Activated naive CD4-positive, alpha-beta T cell treated with anti-CD3 and anti-CD28 coated beads for 36 hours (primary cell): ENCODE measurements around the gene PLXDC1. TPM values are rescaled to one million over a fixed set of nuclear protein-coding genes. Genes with fewer than 3 reads are reported as not detected.

Experiments used
- CTCF ChIA-PET: fragments of 350-600 bp; sonication (Branson Sonifier 250); formaldehyde crosslinking; loops from one replicate; lab custom pipeline; 2021; ENCODE audit warnings: antibody characterized with exemption; lab: Charles Lee
- DNase-seq: peaks from one replicate; pipeline ENCODE4 v3.0.0-alpha.2; 2020
- H3K27ac Mint-ChIP-seq: one replicate; pipeline ENCODE4 v1.8.0; 2021; ENCODE audit warnings: mild to moderate bottlenecking, mixed read lengths
- H3K27me3 Mint-ChIP-seq: one replicate; pipeline ENCODE4 v1.8.0; 2021; ENCODE audit warnings: low read depth, mixed read lengths
- H3K36me3 Mint-ChIP-seq: one replicate; pipeline ENCODE4 v1.8.0; 2021; ENCODE audit warnings: low read depth, mixed read lengths
- H3K4me1 Mint-ChIP-seq: one replicate; pipeline ENCODE4 v1.8.0; 2021; ENCODE audit warnings: low read depth, mixed read lengths
- H3K4me3 Mint-ChIP-seq: one replicate; pipeline ENCODE4 v1.8.0; 2021; ENCODE audit warnings: mild to moderate bottlenecking, moderate library complexity, mixed read lengths
- H3K9me3 Mint-ChIP-seq: one replicate; pipeline ENCODE4 v1.8.0; 2021; ENCODE audit warnings: mixed read lengths
- intact Hi-C: fragments of 100-400 bp; cut with micrococcal nuclease; formaldehyde crosslinking; loops from one replicate; pipeline ENCODE4 v1.15.1; 2023
- total RNA-seq, 2 experiments: library from RNA; stranded (reverse); gene quantifications; one replicate each; pipeline ENCODE4 v1.2.3, GENCODE V29; 2021

Gene PLXDC1
- total RNA-seq, 2 experiments from 2014 or later: 1.2 to 1.4 TPM

DNA sequence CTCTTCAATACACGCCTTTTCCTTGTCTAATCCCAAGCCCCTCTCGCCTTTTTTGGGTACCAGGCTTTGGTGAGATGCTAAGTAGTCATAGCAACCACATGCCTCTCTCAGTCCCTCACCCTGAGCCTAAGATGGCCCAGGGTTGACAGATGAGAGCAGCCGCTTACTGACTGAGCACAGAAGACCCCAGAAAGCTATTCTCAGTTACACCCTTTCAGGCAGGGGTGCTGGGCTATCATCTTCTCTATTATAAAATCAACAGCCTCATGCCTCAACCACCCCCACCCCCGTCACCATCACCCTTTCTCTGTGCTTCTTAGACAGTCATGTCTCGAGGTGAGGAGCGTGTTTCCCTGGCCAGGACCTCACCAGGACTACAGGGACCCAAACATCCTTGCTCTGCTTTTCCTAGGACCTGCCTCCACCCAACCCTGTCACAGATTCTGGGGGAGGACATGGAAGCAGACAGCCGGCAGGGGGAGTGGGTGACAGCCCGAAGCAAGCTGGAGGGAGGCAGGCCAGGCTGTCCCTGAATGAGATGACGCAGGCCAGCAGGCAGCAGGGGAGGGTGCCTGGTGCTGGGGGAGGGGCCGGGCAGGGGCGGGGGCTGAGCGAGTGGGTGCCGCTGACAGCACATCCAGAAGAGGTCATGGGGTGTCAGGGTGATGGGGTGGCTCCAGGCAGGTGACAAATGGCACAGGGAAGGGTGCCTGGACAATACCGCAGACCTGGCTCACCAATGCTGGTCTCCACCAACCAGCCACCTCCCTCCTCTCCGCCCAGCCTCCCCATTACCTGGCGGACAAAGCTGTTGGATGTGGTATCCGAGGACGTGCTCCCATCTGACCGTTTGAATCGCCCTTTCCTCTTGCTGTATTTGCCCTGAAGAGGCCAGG, 42.9 kb upstream of the PLXDC1 start:
- Mint-ChIP-seq H3K4me1 (peaks cover 22% of the 10 kb centered on the region), H3K9me3 (no peaks in the 10 kb centered on the region), H3K36me3 (no peaks in the 10 kb centered on the region), H3K27me3 (no peaks in the 10 kb centered on the region), H3K27ac (no peak overlapping the region), H3K4me3 (no peak overlapping the region)
- intact Hi-C loops: no loop called here
- no peak for DNase-seq
- CTCF ChIA-PET: interaction anchor here (1.1 to 2.1 kb wide), 4 partner anchors 19 to 211 kb away, joined by 3 to 12 read pairs (median 4); no protein-coding TSS in a partner anchor

DNA sequence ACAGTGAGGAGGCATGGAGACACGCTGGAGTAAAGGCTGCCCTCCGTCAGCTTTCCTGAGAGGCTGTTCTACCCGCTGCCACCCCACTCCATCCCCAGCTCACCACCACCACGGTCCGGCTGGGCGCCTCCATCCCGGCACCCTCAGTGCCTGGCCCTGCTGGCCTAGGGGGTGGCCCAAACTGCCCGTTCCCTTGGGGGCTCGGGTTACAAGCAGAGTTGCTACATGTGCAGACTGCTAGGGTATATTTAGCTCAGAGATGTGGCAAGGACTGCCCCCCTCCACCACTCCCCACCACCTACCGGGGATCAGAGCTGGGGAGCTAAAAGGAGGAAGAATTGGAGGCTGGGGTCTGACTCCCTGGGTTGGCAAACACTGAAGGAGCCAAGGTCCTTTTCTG, 41.9 kb upstream of the PLXDC1 start:
- Mint-ChIP-seq H3K36me3 (peaks cover 4% of the 10 kb centered on the region), H3K4me1 (peaks cover 14% of the 10 kb centered on the region), H3K27me3 (no peaks in the 10 kb centered on the region), H3K4me3 (no peak overlapping the region), H3K27ac (no peak overlapping the region), H3K9me3 (no peaks in the 10 kb centered on the region)
- DNase-seq: no peak
- CTCF ChIA-PET: interaction anchor here (1.7 kb wide), 1 partner anchor 18 kb away, joined by 6 read pairs; no protein-coding TSS in a partner anchor
- intact Hi-C loops: no loop called here

DNA sequence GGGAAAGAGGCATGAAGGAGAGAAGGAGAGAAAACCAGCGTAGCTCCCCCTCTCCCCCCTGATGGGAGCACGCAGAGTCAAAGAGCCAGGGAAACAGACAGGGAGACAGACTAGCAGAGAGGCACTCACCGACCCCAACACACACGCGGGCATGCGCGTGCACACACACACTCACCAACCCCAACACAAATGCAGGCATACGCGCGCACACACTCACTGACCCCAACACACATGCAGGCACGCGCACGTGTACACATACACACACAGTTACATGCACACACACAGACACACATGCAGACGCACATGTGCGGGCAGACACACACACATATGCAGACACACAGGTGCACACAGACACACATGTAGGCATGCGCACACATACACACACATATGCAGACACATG, 41.5 kb upstream of the PLXDC1 start:
- intact Hi-C loops: no loop called here
- Mint-ChIP-seq H3K27ac (no peak overlapping the region), H3K36me3 (peaks cover 4% of the 10 kb centered on the region), H3K27me3 (no peaks in the 10 kb centered on the region), H3K4me1 (peaks cover 9% of the 10 kb centered on the region), H3K9me3 (no peaks in the 10 kb centered on the region), H3K4me3 (no peak overlapping the region)
- CTCF ChIA-PET: interaction anchor here (1.7 kb wide), 1 partner anchor 18 kb away, joined by 6 read pairs; no protein-coding TSS in a partner anchor
- DNase-seq: no peak

DNA sequence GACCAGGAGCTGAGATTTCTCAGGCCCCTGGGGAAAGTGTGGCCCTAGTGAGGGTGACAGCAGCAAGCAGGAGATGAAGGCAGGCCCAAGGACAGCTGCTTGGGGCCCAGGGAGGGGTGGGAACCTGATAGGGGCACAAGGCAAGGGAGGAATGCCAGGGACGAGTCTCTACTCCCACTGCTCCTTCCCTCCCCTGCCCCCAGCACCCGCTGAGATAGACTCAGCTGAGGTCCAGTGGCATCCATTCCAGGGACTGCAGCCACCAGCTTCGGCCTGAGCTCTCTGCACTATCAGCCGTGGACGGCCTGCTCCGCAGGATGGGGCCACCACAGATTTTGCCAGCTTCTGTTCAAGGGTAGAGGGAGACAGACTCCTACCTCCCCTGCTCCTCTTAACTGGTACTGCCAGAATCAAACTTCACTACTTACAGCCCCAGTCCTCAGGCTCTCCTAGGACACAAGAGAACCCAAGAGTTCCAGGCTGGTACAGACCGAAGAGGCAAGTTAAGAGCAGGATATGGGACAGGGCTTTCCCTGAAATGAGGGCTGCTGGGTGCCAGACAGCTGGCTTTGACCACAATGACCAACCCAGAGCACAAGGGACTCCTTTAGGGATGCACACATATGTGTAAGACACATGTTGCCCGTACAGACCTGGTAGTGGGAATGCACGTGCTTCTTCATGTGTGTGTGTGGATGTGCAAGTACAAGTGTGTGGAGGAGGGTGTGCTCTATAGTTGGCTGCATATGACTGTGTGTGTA, 40.5 kb upstream of the PLXDC1 start:
- no peak overlapping the region for H3K27ac Mint-ChIP-seq
- H3K36me3 Mint-ChIP-seq: peaks cover 4% of the 10 kb centered on the region
- H3K9me3 Mint-ChIP-seq: no peaks in the 10 kb centered on the region
- no peak overlapping the region for H3K4me3 Mint-ChIP-seq
- H3K4me1 Mint-ChIP-seq: peaks cover 8% of the 10 kb centered on the region
- H3K27me3 Mint-ChIP-seq: no peaks in the 10 kb centered on the region
- intact Hi-C loops: no loop called here
- DNase-seq: no peak
- CTCF ChIA-PET: interaction anchor here (0.6 to 2.1 kb wide), 4 partner anchors 17 to 352 kb away, joined by 5 to 7 read pairs (median 6); no protein-coding TSS in a partner anchor

DNA sequence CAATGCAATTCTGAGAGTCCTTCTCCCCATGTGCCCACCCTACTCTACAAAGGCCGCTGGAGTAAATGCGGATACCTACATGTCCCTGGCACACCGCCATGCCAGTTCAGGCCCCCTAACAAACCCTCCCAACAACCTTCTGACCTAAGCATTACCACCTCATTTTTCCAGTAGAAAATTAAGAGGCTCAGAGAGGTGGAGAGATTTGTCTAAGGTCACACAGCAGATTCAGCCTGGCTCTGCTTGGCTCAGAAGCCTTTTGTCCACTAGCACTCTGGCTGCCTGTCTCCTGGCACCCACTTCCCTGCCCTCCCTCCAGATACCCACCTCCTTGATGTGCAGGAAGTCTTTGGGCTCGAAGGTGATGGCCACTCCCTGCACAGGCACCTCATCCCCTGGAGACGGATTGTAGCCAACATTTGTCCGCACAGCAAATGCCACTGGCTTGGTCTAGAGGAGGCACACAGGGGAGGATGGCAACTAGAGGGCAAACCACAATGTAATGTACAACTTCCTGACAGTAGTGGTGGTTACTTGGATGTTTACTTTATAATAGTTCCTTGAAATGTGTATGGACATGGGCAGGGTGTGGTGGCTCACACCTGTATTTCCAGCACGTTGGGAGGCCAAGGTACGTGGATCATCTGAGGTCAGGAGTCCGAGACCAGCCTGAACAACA, 35.9 kb upstream of the PLXDC1 start:
- intact Hi-C loops: no loop called here
- Mint-ChIP-seq H3K4me1 (no peaks in the 10 kb centered on the region), H3K4me3 (no peak overlapping the region), H3K9me3 (no peaks in the 10 kb centered on the region), H3K36me3 (peaks cover 12% of the 10 kb centered on the region), H3K27ac (no peak overlapping the region), H3K27me3 (no peaks in the 10 kb centered on the region)
- CTCF ChIA-PET: no interaction called here
- DNase-seq: no peak

DNA sequence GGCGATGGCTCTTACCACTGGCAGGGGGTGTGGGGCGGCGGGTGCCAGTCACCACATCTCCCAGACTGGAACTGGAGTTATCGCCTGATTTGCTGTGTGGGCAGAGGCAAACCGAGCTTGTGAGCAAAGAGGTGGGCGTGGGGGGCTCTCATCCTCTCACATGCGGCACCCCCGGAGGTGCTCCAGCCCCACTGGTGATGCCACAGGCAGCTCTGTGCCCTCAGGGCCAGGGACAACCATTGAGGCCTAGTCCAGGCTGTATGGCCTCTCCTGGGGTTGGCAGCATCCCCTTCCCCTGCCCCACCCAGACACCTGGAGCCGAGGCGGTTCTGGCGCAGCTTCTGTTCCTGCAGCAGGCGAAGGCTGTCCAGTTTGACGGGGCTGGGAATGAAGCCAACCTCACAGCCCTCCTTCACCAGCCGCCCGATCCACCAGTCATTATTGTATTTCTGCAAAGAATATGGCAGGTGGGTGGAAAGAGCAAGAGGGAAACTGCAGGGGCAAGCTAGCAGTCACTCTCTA, 35.1 kb upstream of the PLXDC1 start:
- Mint-ChIP-seq H3K27ac (no peak overlapping the region), H3K4me3 (no peak overlapping the region), H3K4me1 (no peaks in the 10 kb centered on the region), H3K9me3 (no peaks in the 10 kb centered on the region), H3K27me3 (no peaks in the 10 kb centered on the region), H3K36me3 (peaks cover 12% of the 10 kb centered on the region)
- CTCF ChIA-PET: interaction anchor here (1.1 kb wide), 1 partner anchor 11 kb away, joined by 9 read pairs; no protein-coding TSS in a partner anchor
- intact Hi-C loops: no loop called here
- DNase-seq: no peak

DNA sequence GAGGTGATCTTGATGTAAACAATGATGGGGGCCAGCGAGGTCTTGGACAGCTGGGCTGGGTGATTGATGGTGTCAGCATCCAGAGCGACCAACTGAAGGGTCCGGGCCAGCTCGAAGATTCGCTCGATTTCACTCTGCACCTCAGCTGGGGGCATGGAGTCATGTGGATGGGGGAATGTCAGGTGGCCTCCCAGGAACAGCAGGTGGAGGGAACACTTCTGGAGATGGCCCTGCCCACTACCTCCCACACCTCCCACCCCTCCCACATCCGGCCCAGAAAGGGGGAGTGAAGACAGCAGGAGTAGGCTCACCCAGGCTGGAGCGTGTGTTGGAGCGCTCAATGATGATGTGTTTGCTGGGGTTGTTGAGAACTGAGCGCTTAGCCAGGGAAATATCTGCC, 32.3 kb upstream of the PLXDC1 start:
- intact Hi-C loops: no loop called here
- no peaks in the 10 kb centered on the region for H3K27me3 Mint-ChIP-seq
- peaks cover 12% of the 10 kb centered on the region for H3K36me3 Mint-ChIP-seq
- H3K4me1 Mint-ChIP-seq: no peaks in the 10 kb centered on the region
- H3K4me3 Mint-ChIP-seq: no peak overlapping the region
- CTCF ChIA-PET: interaction anchor here (0.6 to 2.7 kb wide), 4 partner anchors 9 to 410 kb away, joined by 4 to 16 read pairs (median 4); no protein-coding TSS in a partner anchor
- no peak for DNase-seq
- no peak overlapping the region for H3K27ac Mint-ChIP-seq
- no peaks in the 10 kb centered on the region for H3K9me3 Mint-ChIP-seq

DNA sequence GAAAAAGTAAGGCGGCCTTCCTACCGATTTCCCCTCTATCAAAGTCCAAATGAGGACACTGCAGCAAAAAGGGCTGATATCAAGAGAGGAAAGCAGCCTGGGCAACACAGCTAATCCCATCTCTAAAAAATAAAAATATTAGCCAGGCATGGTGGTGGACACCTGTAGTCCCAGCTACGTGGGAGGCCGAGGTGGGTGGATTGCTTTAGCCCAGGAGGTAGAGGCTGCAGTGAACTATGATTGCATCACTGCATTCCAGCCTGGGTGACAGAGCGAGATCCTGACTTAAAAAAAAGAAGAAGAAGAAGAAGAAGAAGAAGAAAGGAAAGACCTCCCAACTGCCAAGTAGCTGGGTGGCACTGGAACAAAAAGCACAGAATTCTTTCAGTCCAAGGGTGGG, 31.6 kb upstream of the PLXDC1 start:
- no peak overlapping the region for H3K27ac Mint-ChIP-seq
- intact Hi-C loops: no loop called here
- no peaks in the 10 kb centered on the region for H3K4me1 Mint-ChIP-seq
- no peak for DNase-seq
- H3K4me3 Mint-ChIP-seq: no peak overlapping the region
- H3K27me3 Mint-ChIP-seq: no peaks in the 10 kb centered on the region
- CTCF ChIA-PET: interaction anchor here (0.5 to 2.7 kb wide), 3 partner anchors 8 to 76 kb away, joined by 3 to 16 read pairs (median 5); no protein-coding TSS in a partner anchor
- H3K36me3 Mint-ChIP-seq: peaks cover 9% of the 10 kb centered on the region
- H3K9me3 Mint-ChIP-seq: no peaks in the 10 kb centered on the region

DNA sequence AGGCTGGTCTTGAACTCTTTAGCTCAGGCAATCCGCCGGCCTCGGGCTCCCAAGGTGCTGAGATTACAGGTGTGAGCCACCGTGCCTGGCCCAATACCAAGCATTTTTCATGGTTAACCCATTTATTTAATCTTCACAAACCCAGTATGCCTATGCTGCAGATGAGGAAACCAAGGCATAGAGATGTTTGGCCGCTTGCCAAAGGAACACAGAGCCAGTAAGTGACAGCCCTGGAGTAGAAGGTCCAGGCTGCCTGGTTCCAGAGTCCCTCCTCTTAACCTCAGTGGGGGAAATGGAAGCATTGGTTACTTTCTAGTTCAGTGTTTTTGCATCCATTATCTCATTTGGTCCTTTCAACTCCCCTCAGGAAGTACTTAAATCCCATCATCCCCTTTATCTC, 29.9 kb upstream of the PLXDC1 start:
- no peak for DNase-seq
- CTCF ChIA-PET: interaction anchor here (0.7 kb wide), 1 partner anchor 196 kb away, joined by 3 read pairs; no protein-coding TSS in a partner anchor
- Mint-ChIP-seq H3K9me3 (no peaks in the 10 kb centered on the region), H3K27me3 (no peaks in the 10 kb centered on the region), H3K27ac (no peak overlapping the region), H3K36me3 (peaks cover 9% of the 10 kb centered on the region), H3K4me1 (no peaks in the 10 kb centered on the region), H3K4me3 (no peak overlapping the region)
- intact Hi-C loops: no loop called here

DNA sequence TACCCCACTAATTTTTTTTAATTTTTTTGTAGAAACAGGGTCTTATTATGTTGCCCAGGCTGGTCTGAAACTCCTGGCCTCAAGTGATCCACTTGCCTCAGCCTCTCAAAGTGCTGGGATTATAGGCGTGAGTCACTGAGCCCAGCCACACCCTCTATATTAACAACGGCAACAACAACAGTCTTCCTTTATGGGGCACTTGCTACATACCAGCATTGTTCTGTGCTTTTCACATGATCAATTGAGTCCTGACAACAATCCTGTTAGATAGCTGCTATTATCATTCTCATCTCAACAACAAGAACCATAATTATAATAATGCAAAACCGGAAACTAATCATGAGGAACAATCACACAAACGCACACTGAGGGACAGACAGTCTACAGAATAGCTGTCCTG, 27.1 kb upstream of the PLXDC1 start:
- intact Hi-C loops: no loop called here

DNA sequence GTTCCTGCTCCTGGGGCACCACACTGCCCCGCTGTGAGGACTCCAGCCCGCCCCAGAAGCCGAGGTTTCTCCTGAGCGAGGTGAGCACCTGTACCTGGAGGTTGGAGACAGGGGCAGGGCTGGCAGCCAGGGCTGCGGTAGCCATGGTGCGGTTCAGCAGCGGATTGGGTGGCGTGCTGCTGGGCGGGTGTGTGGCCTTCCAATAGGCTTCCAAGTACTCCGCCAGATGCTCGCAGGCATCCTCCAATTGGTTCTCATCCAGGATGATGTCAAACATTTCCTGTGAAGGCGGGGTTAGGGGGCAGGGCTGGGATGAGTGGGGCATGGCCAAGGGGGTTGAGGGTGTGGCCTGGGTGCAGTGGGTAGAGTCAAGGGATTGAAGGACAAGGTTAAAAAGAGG, 25.8 kb upstream of the PLXDC1 start:
- no peak overlapping the region for H3K27ac Mint-ChIP-seq
- H3K9me3 Mint-ChIP-seq: no peaks in the 10 kb centered on the region
- CTCF ChIA-PET: interaction anchor here (0.8 to 5.0 kb wide), 3 partner anchors 13 to 194 kb away, joined by 3 to 73 read pairs (median 44); partner anchors contain the start of gene ARL5C
- H3K4me3 Mint-ChIP-seq: no peak overlapping the region
- no peaks in the 10 kb centered on the region for H3K36me3 Mint-ChIP-seq
- no peak for DNase-seq
- no peaks in the 10 kb centered on the region for H3K27me3 Mint-ChIP-seq
- intact Hi-C loops: no loop called here
- H3K4me1 Mint-ChIP-seq: peaks cover 4% of the 10 kb centered on the region

More for the DNA sequence above, 27.1 kb upstream of the PLXDC1 start:
- Mint-ChIP-seq H3K27me3 (no peaks in the 10 kb centered on the region), H3K27ac (no peak overlapping the region), H3K4me3 (no peak overlapping the region), H3K9me3 (no peaks in the 10 kb centered on the region), H3K4me1 (peaks cover 2% of the 10 kb centered on the region), H3K36me3 (peaks cover 3% of the 10 kb centered on the region)
- CTCF ChIA-PET: interaction anchor here (1.0 to 2.6 kb wide), 3 partner anchors 14 to 195 kb away, joined by 3 to 6 read pairs (median 4); no protein-coding TSS in a partner anchor
- no peak for DNase-seq
